Mucosa of descending colon (tissue), 3 donors: ENCODE data around the gene RMRP. TPM values are rescaled to one million over a fixed set of nuclear protein-coding genes. Genes with fewer than 3 reads are reported as not detected.

ENCODE experiments used
- ATAC-seq: fragments of 200-7000 bp; cut with Tn5 transposase; one replicate; pipeline ENCODE4 v1.9.1; 2020; ENCODE audit warnings: mild to moderate bottlenecking, moderate library complexity
- DNase-seq, 3 donors: peaks; one replicate each; pipeline ENCODE4 v3.0.0-alpha.2; 2020
- H3K36me3 ChIP-seq: fragments of 200-600 bp; one replicate; pipeline ENCODE4 v1.8.0; 2021; ENCODE audit warnings: low read depth, mild to moderate bottlenecking
- H3K4me1 ChIP-seq: fragments of 200-600 bp; one replicate; pipeline ENCODE4 v1.8.0; 2021; ENCODE audit warnings: low read depth, mild to moderate bottlenecking
- H3K4me3 ChIP-seq: fragments of 200-600 bp; one replicate; pipeline ENCODE4 v1.8.0; 2021; ENCODE audit warnings: mild to moderate bottlenecking
- H3K9me3 ChIP-seq: fragments of 200-600 bp; one replicate; pipeline ENCODE4 v1.8.0; 2021; ENCODE audit warnings: mild to moderate bottlenecking
- CTCF ChIP-seq: fragments of 200-600 bp; IDR thresholded peaks from one replicate; pipeline ENCODE4 v1.8.0; 2022; ENCODE audit warnings: antibody characterized with exemption, mild to moderate bottlenecking
- intact Hi-C, 2 donors: fragments of 100-400 bp; cut with DNase I in 1 of 2; cut with micrococcal nuclease in 1 of 2; formaldehyde crosslinking; loops; one replicate each; pipeline versions ENCODE4 v1.11.0 to v1.11.1; 2022; cut with DNase I, micrococcal nuclease
- total RNA-seq, 3 donors: library from RNA; stranded (reverse); fragmentation: NEBNext Ultra II Directional in 2 of 3; extraction: Animal tissue kit (Norgen Biotek cat#: 25700) in 2 of 3; gene quantifications; one replicate each; pipeline versions ENCODE4 v1.2.1 to v1.2.4, GENCODE V29; 2021 to 2023
- donor health status: DM: no; HTN: no; CAD: no; lungs with moderate emphysema.
- donor health status: DM: no; HTN: no; CAD: no.
- donor health status: DM: no; HTN: yes; CAD: no.

RMRP gene
- total RNA-seq, 3 donors from 2014 or later: 9,213 to 30,268 (median 19,463) TPM

GRCh38 chr9:35667939-35668338 lies 10.1 kb upstream of the RMRP start:
- H3K4me3 ChIP-seq: no peak overlapping the region
- intact Hi-C loops: no loop called here
- H3K4me1 ChIP-seq: peaks cover 20% of the 10 kb centered on the region
- no peak for DNase-seq
- ATAC-seq: no peak
- no peaks in the 10 kb centered on the region for H3K36me3 ChIP-seq
- H3K9me3 ChIP-seq: no peaks in the 10 kb centered on the region
- TF ChIP-seq CTCF: no peak

GRCh38 chr9:35666549-35666948 lies 8.7 kb upstream of the RMRP start:
- no peak for TF ChIP-seq CTCF
- no peak overlapping the region for H3K4me3 ChIP-seq
- H3K36me3 ChIP-seq: no peaks in the 10 kb centered on the region
- no peaks in the 10 kb centered on the region for H3K9me3 ChIP-seq
- intact Hi-C loops: no loop called here
- DNase-seq: no peak
- peaks cover 29% of the 10 kb centered on the region for H3K4me1 ChIP-seq
- no peak for ATAC-seq

- Histone ChIP-seq H3K4me1 (peaks cover 34% of the 10 kb centered on the region), H3K4me3 (no peak overlapping the region), H3K9me3 (no peaks in the 10 kb centered on the region), H3K36me3 (no peaks in the 10 kb centered on the region)
- TF ChIP-seq CTCF: no peak
- no peak for ATAC-seq
- no peak for DNase-seq
- intact Hi-C loops: no loop called here
Measured at GRCh38 chr9:35666045-35666444, 8.2 kb upstream of the RMRP start.

- TF ChIP-seq CTCF: no peak
- ATAC-seq (no peak), DNase-seq (no peak)
- peak overlapping the region; percentile 6 for H3K4me3 ChIP-seq
- H3K9me3 ChIP-seq: no peaks in the 10 kb centered on the region
- H3K36me3 ChIP-seq: no peaks in the 10 kb centered on the region
- H3K4me1 ChIP-seq: peaks cover 40% of the 10 kb centered on the region
- intact Hi-C loops: no loop called here
Measured at GRCh38 chr9:35665471-35665818, 7.6 kb upstream of the RMRP start.

GRCh38 chr9:35664531-35665470 lies 7.0 kb upstream of the RMRP start, which contains the start of gene ARHGEF39:
Gene ARHGEF39, minus strand, starts transcription at chr9:35665195. Its CDS starts 26 bp downstream, at chr9:35665169.
- peak within 1 kb of the TSS; percentile 6 for H3K4me3 ChIP-seq
- ATAC-seq (peak; percentile 86), DNase-seq (peak; percentile 88 to 94 (median 91))
- H3K9me3 ChIP-seq: no peaks in the 10 kb centered on the region
- intact Hi-C loops: no loop called here
- no peak for TF ChIP-seq CTCF
- H3K4me1 ChIP-seq: peaks cover 45% of the 10 kb centered on the region
- no peaks in the 10 kb centered on the region for H3K36me3 ChIP-seq
